Neural progenitor cell (in vitro differentiated cells): ENCODE measurements around the gene IFT88. TPM values are rescaled to one million over a fixed set of nuclear protein-coding genes. Genes with fewer than 3 reads are reported as not detected.

Experiments
- DNase-seq: peaks from one replicate; pipeline ENCODE4 v3.0.0-alpha.2; 2016; ENCODE audit warnings: low spot score
- H2AFZ ChIP-seq: fragments of 200-600 bp; sonication (generic); replicated peaks from 2 replicates; pipeline ENCODE4 v1.6.1; 2016; ENCODE audit warnings: antibody characterized with exemption
- H3F3A ChIP-seq: fragments of 200-600 bp; sonication (generic); 2 replicates; pipeline ENCODE4 v1.6.1; 2016; ENCODE audit warnings: antibody characterized with exemption, low read depth
- H3K27ac ChIP-seq: fragments of 200-600 bp; sonication (generic); 2 replicates; pipeline ENCODE4 v1.5.1; 2016; ENCODE audit warnings: mild to moderate bottlenecking
- H3K27me3 ChIP-seq: fragments of 200-600 bp; sonication (generic); 2 replicates; pipeline ENCODE4 v1.6.1; 2016; ENCODE audit warnings: mild to moderate bottlenecking, moderate library complexity
- H3K36me3 ChIP-seq: fragments of 200-600 bp; sonication (generic); 2 replicates; pipeline ENCODE4 v1.5.1; 2016
- H3K4me1 ChIP-seq: fragments of 200-600 bp; sonication (generic); 2 replicates; pipeline ENCODE4 v1.6.1; 2016; ENCODE audit warnings: mixed run types
- H3K4me2 ChIP-seq: fragments of 200-600 bp; sonication (generic); 2 replicates; pipeline ENCODE4 v1.6.1; 2016
- H3K4me3 ChIP-seq: fragments of 200-600 bp; sonication (generic); 2 replicates; pipeline ENCODE4 v1.5.1; 2016
- H3K79me2 ChIP-seq: fragments of 200-600 bp; sonication (generic); 2 replicates; pipeline ENCODE4 v1.6.1; 2016; ENCODE audit warnings: low read depth
- H3K9ac ChIP-seq: fragments of 200-600 bp; sonication (generic); 2 replicates; pipeline ENCODE4 v1.6.1; 2016
- H3K9me3 ChIP-seq: fragments of 200-600 bp; sonication (generic); 2 replicates; pipeline ENCODE4 v1.5.1; 2016; ENCODE audit warnings: low read depth
- H4K20me1 ChIP-seq: fragments of 200-600 bp; sonication (generic); 2 replicates; pipeline ENCODE4 v1.6.1; 2016; ENCODE audit warnings: low read depth
- H3K27ac Mint-ChIP-seq: 3 replicates; pipeline ENCODE4 v1.8.0; 2021; ENCODE audit warnings: mixed read lengths
- H3K27me3 Mint-ChIP-seq: 2 replicates; pipeline ENCODE4 v1.8.0; 2022; ENCODE audit warnings: low read depth, mild to moderate bottlenecking, inconsistent platforms, moderate library complexity, mixed read lengths; ENCODE audit not compliant: insufficient read depth
- H3K36me3 Mint-ChIP-seq: 3 replicates; pipeline ENCODE4 v1.8.0; 2021; ENCODE audit warnings: mixed read lengths
- H3K4me1 Mint-ChIP-seq: 3 replicates; pipeline ENCODE4 v1.8.0; 2021; ENCODE audit warnings: mixed read lengths
- H3K4me3 Mint-ChIP-seq: 3 replicates; pipeline ENCODE4 v1.8.0; 2021; ENCODE audit warnings: mild to moderate bottlenecking, moderate library complexity, mixed read lengths
- H3K9me3 Mint-ChIP-seq: 3 replicates; pipeline ENCODE4 v1.8.0; 2020; ENCODE audit warnings: mixed read lengths
- EZH2 ChIP-seq: fragments of 200-600 bp; sonication (generic); IDR thresholded peaks from 2 replicates; pipeline ENCODE4 v1.6.1; 2017; ENCODE audit warnings: antibody characterized with exemption, mild to moderate bottlenecking, moderate library complexity
- EZH2phosphoT487 ChIP-seq: fragments of 200-600 bp; sonication (generic); IDR thresholded peaks from 2 replicates; pipeline ENCODE4 v1.6.1; 2017; ENCODE audit warnings: antibody characterized with exemption
- total RNA-seq: library from RNA; depleted of rRNA; stranded (reverse); fragments of >200 nt; gene quantifications from 2 replicates; pipeline ENCODE4 v1.2.3, GENCODE V29; 2015; ENCODE audit warnings: low replicate concordance
- TF ChIP-seq, protein P1 (sequence below): fragments of 200-600 bp; sonication (generic); IDR thresholded peaks from 2 replicates; pipeline ENCODE4 v1.5.1; 2017; ENCODE audit warnings: antibody characterized with exemption, mild to moderate bottlenecking

Gene IFT88
- total RNA-seq, 1 donor from 2014 or later, result 18.4 TPM

DNA sequence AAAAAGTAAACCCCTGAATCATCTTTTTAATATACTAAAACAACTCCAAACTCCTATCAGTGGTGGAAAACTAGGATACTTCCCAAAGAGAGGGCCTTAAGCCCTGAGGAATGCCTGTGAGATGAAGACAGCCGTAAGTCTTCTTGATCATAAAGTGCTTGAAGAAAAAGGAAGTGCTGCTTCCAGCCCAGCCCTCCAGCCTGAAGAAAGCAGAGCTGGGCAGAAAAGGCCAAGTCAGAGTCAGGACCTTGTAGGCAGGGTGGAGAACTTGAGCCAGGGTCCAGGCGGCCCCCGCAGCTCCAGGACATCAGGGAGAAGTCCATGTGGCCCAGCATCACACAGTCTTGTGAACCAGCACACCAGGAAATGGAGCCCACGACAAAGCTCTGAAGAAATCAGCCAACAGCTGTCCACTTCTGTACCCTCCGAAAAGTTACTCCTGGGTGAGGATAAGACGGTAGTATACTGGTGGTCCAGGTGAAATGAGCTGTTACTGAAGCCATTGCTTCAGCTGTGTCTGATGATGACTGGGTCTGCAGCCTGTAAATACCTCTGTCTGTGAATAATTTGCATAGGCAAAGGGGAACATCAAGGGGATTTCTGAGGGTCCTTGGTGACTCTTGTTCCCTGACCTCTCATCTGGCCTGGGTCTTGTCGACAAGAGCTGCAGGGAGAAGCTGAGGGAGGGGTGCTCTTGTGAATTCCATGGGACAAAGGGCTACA is 22.6 kb upstream of the IFT88 start:
- Mint-ChIP-seq H3K27ac (no peak overlapping the region), H3K27me3 (peaks cover 2% of the 10 kb centered on the region), H3K36me3 (no peaks in the 10 kb centered on the region), H3K4me1 (no peaks in the 10 kb centered on the region), H3K4me3 (no peak overlapping the region), H3K9me3 (peaks cover 2% of the 10 kb centered on the region)
- no peaks in the 10 kb centered on the region for H3K36me3 ChIP-seq
- no peaks in the 10 kb centered on the region for H3F3A ChIP-seq
- TF ChIP-seq EZH2phosphoT487, result no peak
- TF ChIP-seq, protein P1, sequence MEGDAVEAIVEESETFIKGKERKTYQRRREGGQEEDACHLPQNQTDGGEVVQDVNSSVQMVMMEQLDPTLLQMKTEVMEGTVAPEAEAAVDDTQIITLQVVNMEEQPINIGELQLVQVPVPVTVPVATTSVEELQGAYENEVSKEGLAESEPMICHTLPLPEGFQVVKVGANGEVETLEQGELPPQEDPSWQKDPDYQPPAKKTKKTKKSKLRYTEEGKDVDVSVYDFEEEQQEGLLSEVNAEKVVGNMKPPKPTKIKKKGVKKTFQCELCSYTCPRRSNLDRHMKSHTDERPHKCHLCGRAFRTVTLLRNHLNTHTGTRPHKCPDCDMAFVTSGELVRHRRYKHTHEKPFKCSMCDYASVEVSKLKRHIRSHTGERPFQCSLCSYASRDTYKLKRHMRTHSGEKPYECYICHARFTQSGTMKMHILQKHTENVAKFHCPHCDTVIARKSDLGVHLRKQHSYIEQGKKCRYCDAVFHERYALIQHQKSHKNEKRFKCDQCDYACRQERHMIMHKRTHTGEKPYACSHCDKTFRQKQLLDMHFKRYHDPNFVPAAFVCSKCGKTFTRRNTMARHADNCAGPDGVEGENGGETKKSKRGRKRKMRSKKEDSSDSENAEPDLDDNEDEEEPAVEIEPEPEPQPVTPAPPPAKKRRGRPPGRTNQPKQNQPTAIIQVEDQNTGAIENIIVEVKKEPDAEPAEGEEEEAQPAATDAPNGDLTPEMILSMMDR, result no peak
- no peak for TF ChIP-seq EZH2
- peak overlapping the region; percentile 50 for H2AFZ ChIP-seq
- DNase-seq, result no peak
- H3K27ac ChIP-seq, result no peak overlapping the region
- no peaks in the 10 kb centered on the region for H3K4me1 ChIP-seq
- H3K27me3 ChIP-seq, result no peaks in the 10 kb centered on the region
- no peak overlapping the region for H3K4me3 ChIP-seq
- no peaks in the 10 kb centered on the region for H4K20me1 ChIP-seq
- H3K4me2 ChIP-seq, result no peak overlapping the region
- H3K9ac ChIP-seq, result no peak overlapping the region
- no peaks in the 10 kb centered on the region for H3K9me3 ChIP-seq
- no peaks in the 10 kb centered on the region for H3K79me2 ChIP-seq

DNA sequence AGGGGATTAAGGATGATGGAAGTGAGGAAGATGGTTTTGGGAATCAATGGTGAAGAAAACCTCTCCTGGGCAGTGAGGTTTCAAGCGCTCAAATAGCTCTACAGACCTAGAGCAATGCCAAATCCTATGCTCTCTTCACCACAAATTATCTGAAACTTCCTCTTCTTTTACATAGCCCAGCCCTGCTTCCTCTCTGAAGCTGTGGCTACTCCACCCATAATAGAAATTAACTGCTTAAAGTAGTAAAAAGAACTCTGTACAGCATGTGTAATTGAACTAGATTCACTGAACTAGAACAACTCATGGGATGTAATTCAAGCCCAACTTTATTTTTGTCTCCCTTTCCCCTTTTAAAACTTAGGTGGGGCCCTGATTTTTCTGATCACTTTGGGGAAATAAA is 20.4 kb upstream of the IFT88 start:
- Mint-ChIP-seq H3K9me3 (no peaks in the 10 kb centered on the region), H3K27ac (no peak overlapping the region), H3K4me1 (no peaks in the 10 kb centered on the region), H3K36me3 (no peaks in the 10 kb centered on the region), H3K27me3 (peaks cover 2% of the 10 kb centered on the region), H3K4me3 (no peak overlapping the region)
- H3K4me2 ChIP-seq, result no peak overlapping the region
- H3K27ac ChIP-seq, result no peak overlapping the region
- TF ChIP-seq EZH2, result no peak
- TF ChIP-seq, protein P1, result no peak
- no peak for TF ChIP-seq EZH2phosphoT487
- no peak for DNase-seq
- H3K27me3 ChIP-seq, result no peaks in the 10 kb centered on the region
- H3F3A ChIP-seq, result no peaks in the 10 kb centered on the region
- H4K20me1 ChIP-seq, result no peaks in the 10 kb centered on the region
- H3K9ac ChIP-seq, result no peak overlapping the region
- no peaks in the 10 kb centered on the region for H3K4me1 ChIP-seq
- H3K36me3 ChIP-seq, result no peaks in the 10 kb centered on the region
- no peak overlapping the region for H3K4me3 ChIP-seq
- H3K9me3 ChIP-seq, result no peaks in the 10 kb centered on the region
- no peaks in the 10 kb centered on the region for H3K79me2 ChIP-seq
- H2AFZ ChIP-seq, result no peak overlapping the region

DNA sequence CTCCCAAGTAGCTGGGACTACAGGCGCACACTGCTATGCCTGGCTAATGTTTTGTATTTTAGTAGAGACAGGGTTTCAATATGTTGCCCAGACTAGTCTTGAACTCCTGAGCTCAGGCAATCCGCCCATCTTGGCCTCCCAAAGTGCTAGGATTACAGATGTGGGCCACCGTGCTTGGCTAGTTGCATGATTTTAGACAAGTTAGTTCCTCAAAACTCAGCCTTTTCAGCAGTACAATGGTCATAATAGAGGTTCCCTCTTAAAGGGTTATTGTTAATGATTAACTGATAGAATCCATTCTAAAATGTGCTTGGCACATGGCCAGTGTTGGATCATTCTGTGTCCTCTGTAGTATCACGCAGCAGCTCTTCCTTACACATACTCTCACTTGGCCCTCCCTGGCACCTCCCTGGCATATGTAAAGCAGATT is 19.5 kb upstream of the IFT88 start:
- Histone ChIP-seq H3K79me2 (no peaks in the 10 kb centered on the region), H4K20me1 (no peaks in the 10 kb centered on the region), H3F3A (no peaks in the 10 kb centered on the region), H3K36me3 (no peaks in the 10 kb centered on the region), H2AFZ (no peak overlapping the region), H3K4me1 (no peaks in the 10 kb centered on the region), H3K4me3 (no peak overlapping the region), H3K9ac (no peak overlapping the region), H3K9me3 (no peaks in the 10 kb centered on the region), H3K27ac (no peak overlapping the region), H3K27me3 (no peaks in the 10 kb centered on the region), H3K4me2 (no peak overlapping the region)
- TF ChIP-seq, protein P1, result no peak
- no peak for TF ChIP-seq EZH2phosphoT487
- Mint-ChIP-seq H3K9me3 (no peaks in the 10 kb centered on the region), H3K4me3 (no peak overlapping the region), H3K27me3 (peaks cover 2% of the 10 kb centered on the region), H3K4me1 (no peaks in the 10 kb centered on the region), H3K36me3 (no peaks in the 10 kb centered on the region), H3K27ac (no peak overlapping the region)
- no peak for DNase-seq
